Breast epithelium (tissue), 4 donors: ENCODE measurements around the gene WDR31. TPM values are rescaled to one million over a fixed set of nuclear protein-coding genes. Genes with fewer than 3 reads are reported as not detected.
A peak's percentile ranks its signal among the peaks of the same experiment; 100 is the strongest.

Experiments
- DNase-seq, 2 donors: peaks; one replicate each; pipeline ENCODE4 v3.0.0-alpha.2; 2019; ENCODE audit warnings: low spot score in 2 of 2
- H3K27ac ChIP-seq, 2 donors: fragments of 200-600 bp; sonication (generic) in 1 of 2; one replicate each; pipeline ENCODE4 v1.5.1; 2016 to 2019; ENCODE audit warnings: mild to moderate bottlenecking in 1 of 2
- H3K27me3 ChIP-seq, 2 donors: fragments of 200-600 bp; sonication (generic) in 1 of 2; one replicate each; pipeline versions ENCODE4 v1.5.1 to v1.6.0; 2017 to 2019; ENCODE audit warnings: control low read depth in 1 of 2, mild to moderate bottlenecking in 1 of 2
- H3K36me3 ChIP-seq: fragments of 200-600 bp; one replicate; pipeline ENCODE4 v1.5.1; 2019
- H3K4me1 ChIP-seq, 2 donors: fragments of 200-600 bp; sonication (generic); one replicate each; pipeline ENCODE4 v1.5.1; 2016 to 2019; ENCODE audit warnings: control low read depth in 1 of 2
- H3K4me3 ChIP-seq, 3 donors: fragments of 200-600 bp; sonication (generic); 1 replicate in 2 of 3; 2 replicates in 1 of 3; pipeline ENCODE4 v1.5.1; 2016 to 2019; ENCODE audit warnings: mild to moderate bottlenecking in 3 of 3, moderate library complexity in 2 of 3
- H3K9me3 ChIP-seq, 2 donors: fragments of 200-600 bp; sonication (generic) in 1 of 2; one replicate each; pipeline ENCODE4 v1.5.1; 2016 to 2019; ENCODE audit warnings: control low read depth in 1 of 2
- POLR2A ChIP-seq: fragments of 450-650 bp; IDR thresholded peaks from one replicate; pipeline ENCODE4 v1.6.1; 2016; ENCODE audit warnings: antibody characterized with exemption, mild to moderate bottlenecking, moderate library complexity
- POLR2AphosphoS5 ChIP-seq, 3 donors: sonication (generic); formaldehyde crosslinking; IDR thresholded peaks; one replicate each; pipeline ENCODE4 v1.6.1; 2017; ENCODE audit warnings: antibody characterized with exemption in 3 of 3
- intact Hi-C: fragments of 100-400 bp; cut with DNase I; formaldehyde crosslinking; loops from one replicate; pipeline ENCODE4 v1.15.1; 2023; ENCODE audit warnings: low total_unique reads
- total RNA-seq, 3 donors: library from RNA; depleted of rRNA; stranded (reverse); fragments of >200 nt; gene quantifications; one replicate each; pipeline ENCODE4 v1.1.0, GENCODE V29; 2016
- TF ChIP-seq, protein P1 (sequence below), 3 donors: fragments of 450-650 bp; IDR thresholded peaks; one replicate each; pipeline ENCODE4 v1.5.1; 2016 to 2017; ENCODE audit warnings: antibody characterized with exemption in 3 of 3, mild to moderate bottlenecking in 3 of 3, moderate library complexity in 3 of 3

WDR31 gene
- total RNA-seq, 3 donors from 2014 or later, result 1.9 to 4.0 (median 3.6) TPM

DNA sequence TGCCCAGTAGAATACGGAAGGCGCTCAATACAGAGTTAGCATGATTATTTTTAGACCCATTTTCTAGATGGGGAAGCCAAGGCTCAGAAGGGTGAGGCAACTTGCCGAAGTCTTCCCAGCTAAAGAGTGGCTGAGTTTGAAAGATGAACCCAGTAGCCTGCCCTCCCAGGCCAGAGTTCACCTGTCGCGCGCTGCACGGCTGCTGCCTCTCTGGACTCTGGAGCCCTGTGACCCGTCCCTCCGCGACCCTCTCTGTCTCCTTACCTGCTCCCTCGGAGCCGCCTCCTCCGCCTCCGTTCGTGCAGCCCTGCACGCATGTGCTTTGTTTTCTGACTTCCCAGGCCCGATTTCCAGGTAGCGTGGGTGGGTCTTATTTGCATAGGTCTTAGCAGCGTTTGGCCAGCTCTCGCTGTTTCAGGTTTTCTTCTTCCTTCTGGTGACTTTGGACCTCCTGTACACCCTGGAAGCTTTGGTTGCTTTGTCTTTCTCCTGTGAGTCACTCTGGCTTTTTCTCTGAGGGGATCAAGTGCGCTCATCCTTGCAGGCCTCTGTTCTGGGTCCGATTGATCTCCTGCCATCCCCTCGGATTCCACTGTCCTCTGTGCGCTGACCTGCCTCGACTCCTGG, 37.2 kb downstream of the WDR31 start, which contains the start of gene RNF183:
RNF183 (minus strand) TSS at position 585 of the 627 bp plus-strand sequence. CDS start 5,192 bp downstream, outside the sequence.
- Histone ChIP-seq H3K9me3 (no peaks in the 10 kb centered on the region), H3K4me1 (no peaks in the 10 kb centered on the region), H3K36me3 (no peaks in the 10 kb centered on the region), H3K4me3 (peak within 1 kb of the TSS in 2 of 3 donors; percentile 34 to 38), H3K27ac (peak within 1 kb of the TSS; percentile 36 to 42), H3K27me3 (no peaks in the 10 kb centered on the region)
- TF ChIP-seq POLR2AphosphoS5 (IDR thresholded peaks at IDR 0.05) (no peak), POLR2A (no peak)
- TF ChIP-seq, protein P1, sequence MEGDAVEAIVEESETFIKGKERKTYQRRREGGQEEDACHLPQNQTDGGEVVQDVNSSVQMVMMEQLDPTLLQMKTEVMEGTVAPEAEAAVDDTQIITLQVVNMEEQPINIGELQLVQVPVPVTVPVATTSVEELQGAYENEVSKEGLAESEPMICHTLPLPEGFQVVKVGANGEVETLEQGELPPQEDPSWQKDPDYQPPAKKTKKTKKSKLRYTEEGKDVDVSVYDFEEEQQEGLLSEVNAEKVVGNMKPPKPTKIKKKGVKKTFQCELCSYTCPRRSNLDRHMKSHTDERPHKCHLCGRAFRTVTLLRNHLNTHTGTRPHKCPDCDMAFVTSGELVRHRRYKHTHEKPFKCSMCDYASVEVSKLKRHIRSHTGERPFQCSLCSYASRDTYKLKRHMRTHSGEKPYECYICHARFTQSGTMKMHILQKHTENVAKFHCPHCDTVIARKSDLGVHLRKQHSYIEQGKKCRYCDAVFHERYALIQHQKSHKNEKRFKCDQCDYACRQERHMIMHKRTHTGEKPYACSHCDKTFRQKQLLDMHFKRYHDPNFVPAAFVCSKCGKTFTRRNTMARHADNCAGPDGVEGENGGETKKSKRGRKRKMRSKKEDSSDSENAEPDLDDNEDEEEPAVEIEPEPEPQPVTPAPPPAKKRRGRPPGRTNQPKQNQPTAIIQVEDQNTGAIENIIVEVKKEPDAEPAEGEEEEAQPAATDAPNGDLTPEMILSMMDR (IDR thresholded peaks at IDR 0.05), result no peak
- peak in 1 of 2 donors; percentile 33 for DNase-seq
- intact Hi-C loops, result no loop called here

DNA sequence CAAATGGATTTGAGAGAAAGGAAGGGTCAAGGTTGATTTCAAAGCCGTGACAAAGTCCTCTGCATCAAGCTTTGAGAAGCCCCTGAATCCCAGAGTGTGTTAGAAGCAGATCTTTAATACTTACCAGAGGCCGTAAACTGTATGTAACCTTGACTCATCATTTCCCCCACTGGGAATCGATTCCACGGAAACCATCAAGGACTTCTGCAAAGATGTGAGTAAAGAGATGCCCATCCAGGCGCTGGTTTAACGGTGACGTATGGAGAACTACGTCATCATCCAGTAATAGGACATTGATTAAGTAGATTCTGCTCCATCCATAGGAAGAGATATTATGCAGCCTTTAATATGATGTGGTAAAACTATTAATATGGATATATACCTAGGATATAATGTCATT, 38.5 kb downstream of the WDR31 start:
- Histone ChIP-seq H3K27ac (no peak overlapping the region), H3K9me3 (no peaks in the 10 kb centered on the region), H3K4me1 (no peaks in the 10 kb centered on the region), H3K36me3 (no peaks in the 10 kb centered on the region), H3K4me3 (no peak overlapping the region), H3K27me3 (no peaks in the 10 kb centered on the region)
- TF ChIP-seq POLR2AphosphoS5 (IDR thresholded peaks at IDR 0.05), result no peak
- no peak for TF ChIP-seq POLR2A
- TF ChIP-seq, protein P1 (IDR thresholded peaks at IDR 0.05), result no peak
- intact Hi-C loops, result no loop called here
- DNase-seq, result no peak

DNA sequence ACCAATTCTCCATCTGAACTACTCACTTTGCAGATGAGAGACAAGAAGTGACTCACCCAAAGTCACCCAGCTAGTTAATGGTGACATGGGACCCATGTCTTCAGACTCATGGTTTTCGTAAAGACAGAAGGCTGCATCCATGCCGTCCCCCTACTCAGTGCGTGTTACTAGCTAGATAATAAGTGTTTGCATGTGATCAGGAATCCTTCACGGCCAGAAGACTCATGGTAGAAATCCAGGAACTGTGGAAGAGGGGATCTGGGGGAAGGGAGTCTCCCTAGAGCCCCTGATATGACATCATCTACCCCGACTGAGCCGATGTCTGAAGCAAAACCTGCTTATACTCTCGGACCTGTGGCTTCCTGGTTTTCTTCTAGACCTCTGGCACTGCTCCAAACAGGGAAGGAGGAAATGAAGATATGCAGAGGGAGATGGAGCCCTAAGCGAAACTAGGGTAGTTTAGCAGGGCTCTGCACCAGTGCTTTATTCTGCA, 40.2 kb downstream of the WDR31 start:
- Histone ChIP-seq H3K27me3 (no peaks in the 10 kb centered on the region), H3K4me1 (no peaks in the 10 kb centered on the region), H3K4me3 (no peak overlapping the region), H3K36me3 (no peaks in the 10 kb centered on the region), H3K9me3 (no peaks in the 10 kb centered on the region), H3K27ac (no peak overlapping the region)
- DNase-seq, result no peak
- intact Hi-C loops, result no loop called here
- TF ChIP-seq POLR2A (no peak), POLR2AphosphoS5 (IDR thresholded peaks at IDR 0.05) (no peak)
- TF ChIP-seq, protein P1 (IDR thresholded peaks at IDR 0.05), result no peak

DNA sequence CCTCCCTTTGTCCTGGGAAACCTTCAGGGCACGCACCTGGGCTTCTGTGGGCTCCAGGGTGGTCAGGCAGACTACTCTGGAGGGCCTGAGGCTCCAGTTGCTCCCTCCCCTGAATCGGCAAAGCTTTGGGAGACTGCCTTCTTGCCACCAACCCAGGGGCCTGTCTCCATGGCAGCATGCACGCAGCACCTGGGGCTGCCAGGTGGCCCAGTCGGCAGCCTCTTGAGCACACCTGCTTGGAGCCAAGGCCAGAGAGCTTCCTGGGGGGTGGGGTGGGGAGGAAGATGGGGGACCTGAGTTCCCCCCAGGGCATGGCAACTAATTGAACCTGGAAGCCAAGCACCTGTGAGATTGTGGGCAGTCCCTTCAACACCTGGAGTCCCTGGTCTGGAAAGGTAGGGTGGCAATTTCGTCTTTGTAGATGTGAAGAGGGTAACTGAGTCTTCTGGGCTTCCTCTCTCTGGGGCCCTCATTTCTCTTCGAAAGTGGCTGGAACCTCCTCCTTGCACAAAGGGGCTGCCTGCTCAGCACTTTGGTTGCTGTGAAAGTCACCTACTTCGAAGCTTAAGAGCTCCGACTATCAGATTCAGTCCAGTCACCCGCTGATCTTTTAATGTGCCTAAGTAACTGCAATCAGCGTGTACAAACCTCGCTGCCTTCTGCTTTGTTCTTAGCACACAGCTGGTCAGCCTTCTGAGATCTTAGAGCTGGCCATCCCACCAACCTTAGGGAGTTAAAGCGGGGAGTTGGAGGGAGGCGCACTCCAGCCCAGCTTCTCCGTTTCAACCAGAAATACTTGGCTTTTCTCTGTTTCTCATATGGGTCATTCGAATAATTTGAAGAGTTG, 40.9 kb downstream of the WDR31 start:
- Histone ChIP-seq H3K27ac (no peak overlapping the region), H3K36me3 (no peaks in the 10 kb centered on the region), H3K27me3 (no peaks in the 10 kb centered on the region), H3K9me3 (no peaks in the 10 kb centered on the region), H3K4me1 (no peaks in the 10 kb centered on the region), H3K4me3 (no peak overlapping the region)
- intact Hi-C loops, result no loop called here
- TF ChIP-seq POLR2A (no peak), POLR2AphosphoS5 (IDR thresholded peaks at IDR 0.05) (no peak)
- TF ChIP-seq, protein P1 (IDR thresholded peaks at IDR 0.05), result no peak
- no peak for DNase-seq

DNA sequence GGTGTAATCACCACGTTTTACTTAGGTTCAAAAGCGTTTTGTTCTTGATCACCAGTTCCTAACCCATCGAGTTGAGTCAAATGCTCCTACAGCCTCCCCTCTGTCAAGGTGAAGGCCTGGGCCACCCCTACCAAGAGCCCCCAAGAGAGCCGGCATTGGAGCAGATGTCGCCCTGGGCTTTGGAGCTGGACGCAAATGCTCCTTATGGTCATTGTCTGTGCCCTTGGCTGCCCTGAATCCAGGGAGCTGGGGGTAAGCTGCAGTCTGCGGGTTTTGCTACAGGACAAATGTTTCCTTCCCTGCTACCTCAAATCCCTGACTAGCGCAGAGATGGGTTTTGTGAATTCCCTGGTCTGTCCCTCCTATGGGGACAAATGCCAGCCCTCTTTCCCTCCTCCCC, 41.8 kb downstream of the WDR31 start:
- Histone ChIP-seq H3K27ac (no peak overlapping the region), H3K36me3 (no peaks in the 10 kb centered on the region), H3K4me3 (no peak overlapping the region), H3K27me3 (no peaks in the 10 kb centered on the region), H3K9me3 (no peaks in the 10 kb centered on the region), H3K4me1 (no peaks in the 10 kb centered on the region)
- TF ChIP-seq, protein P1 (IDR thresholded peaks at IDR 0.05), result no peak
- TF ChIP-seq POLR2AphosphoS5 (IDR thresholded peaks at IDR 0.05) (no peak), POLR2A (no peak)
- intact Hi-C loops, result no loop called here
- no peak for DNase-seq
